ENCODE measurements around the gene AKR1B15.

- TF ChIP-seq CTCF (IDR thresholded peaks at IDR 0.05) (no peak), POLR2A (IDR thresholded peaks at IDR 0.05) (no peak)
Measured at GRCh38 chr7:134571101-134571500, 22.2 kb downstream of the AKR1B15 start.

Measured in Peyer's patch (tissue), 4 donors.